Large intestine (tissue), 3 donors: ENCODE results near the gene PCNX2. TPM values are rescaled to one million over a fixed set of nuclear protein-coding genes. Genes with fewer than 3 reads are reported as not detected.

ENCODE experiments used
- DNase-seq, 2 donors: peaks; one replicate each; pipeline versions ENCODE4 v3.0.0 to v3.0.0-alpha.2; 2013
- H3K27ac ChIP-seq: one replicate; pipeline ENCODE4 v1.5.1; 2013; ENCODE audit warnings: low read length
- H3K27me3 ChIP-seq: 2 replicates; pipeline ENCODE4 v1.6.1; 2013; ENCODE audit warnings: low read length; ENCODE audit not compliant: control insufficient read depth, insufficient read depth
- H3K36me3 ChIP-seq: 2 replicates; pipeline ENCODE4 v1.6.1; 2013; ENCODE audit warnings: low read length; ENCODE audit not compliant: control insufficient read depth, insufficient read depth
- H3K4me1 ChIP-seq: one replicate; pipeline ENCODE4 v1.6.1; 2013; ENCODE audit warnings: low read length; ENCODE audit not compliant: control insufficient read depth, insufficient read depth
- H3K4me3 ChIP-seq: one replicate; pipeline ENCODE4 v1.5.1; 2013; ENCODE audit warnings: low read length
- H3K9me3 ChIP-seq: one replicate; pipeline ENCODE4 v1.6.1; 2013; ENCODE audit warnings: mild to moderate bottlenecking, low read depth, low read length, moderate library complexity; ENCODE audit not compliant: control insufficient read depth
- WGBS: methylation state at CpG from one replicate; pipeline ENCODE4 v1.1.5; 2013; ENCODE audit warnings: low lambda C conversion rate; ENCODE audit not compliant: insufficient coverage; 5-methylcytosine and 5-hydroxymethylcytosine counted together
- polyA plus RNA-seq: library from polyadenylated mRNA; unstranded; fragments of 120-200 nt; gene quantifications from one replicate; pipeline ENCODE4 v1.2.1, GENCODE V29; 2013

The PCNX2 gene
- polyA plus RNA-seq, 1 donor: 6.9 TPM

DNA sequence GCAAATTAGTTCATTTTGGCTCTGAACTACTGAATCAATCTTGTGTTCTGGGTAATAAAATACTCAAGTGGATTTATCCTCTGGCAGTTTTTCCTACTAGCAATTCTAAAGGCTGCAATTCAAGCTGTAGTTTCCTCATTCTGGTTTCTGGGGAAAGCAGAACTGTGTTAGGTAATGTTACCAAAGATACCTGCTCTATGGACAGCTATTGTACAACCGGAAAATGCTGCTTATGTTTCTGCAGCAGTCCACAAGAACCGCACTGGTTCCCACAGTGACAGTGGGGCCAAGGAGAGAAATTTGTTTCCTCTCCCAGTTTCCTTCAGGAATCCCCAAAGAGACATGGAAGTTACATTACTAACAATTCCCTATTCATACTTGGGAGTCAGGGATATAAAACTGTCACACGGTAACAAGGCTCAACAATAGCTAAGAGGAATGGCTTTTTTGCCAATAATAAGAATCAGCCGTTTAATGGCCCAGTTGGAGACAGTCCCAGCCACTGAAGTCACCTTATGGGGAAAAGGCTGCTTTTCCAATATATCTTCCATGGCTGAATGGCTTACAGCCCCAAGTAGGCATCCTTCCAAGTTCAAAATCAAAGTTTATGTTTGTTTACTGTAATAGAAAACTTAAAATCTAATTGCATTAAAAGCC is 52.6 kb downstream of the PCNX2 start:
- Histone ChIP-seq H3K9me3 (no peaks in the 10 kb centered on the region), H3K4me1 (peaks cover 18% of the 10 kb centered on the region), H3K27me3 (no peaks in the 10 kb centered on the region), H3K36me3 (no peaks in the 10 kb centered on the region), H3K27ac (peak overlapping the region; percentile 33), H3K4me3 (no peak overlapping the region)
- DNase-seq: peak in 1 of 2 donors; percentile 69
- WGBS: 20% methylated on average over 1 of the region's 4 CpGs

DNA sequence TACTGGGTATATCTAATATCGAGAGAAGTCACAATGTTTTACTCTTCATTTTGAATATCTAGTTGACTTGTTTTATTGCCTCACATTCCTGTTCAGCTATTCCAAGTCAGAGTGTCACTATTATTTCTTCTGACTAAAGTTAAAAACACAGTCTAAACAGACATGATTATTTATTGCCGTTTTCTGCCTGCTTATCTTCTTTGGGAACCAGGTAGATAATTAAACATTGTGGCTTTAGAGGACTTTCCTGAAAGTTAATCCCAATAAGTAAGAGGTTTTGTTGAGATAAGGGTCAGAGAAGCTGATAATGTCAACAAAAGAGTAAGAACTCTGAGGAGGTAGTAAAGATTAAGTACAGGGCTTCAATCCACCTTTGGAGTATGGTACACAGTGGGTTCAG is 53.8 kb downstream of the PCNX2 start:
- DNase-seq: peak in 1 of 2 donors; percentile 60
- H3K4me3 ChIP-seq: no peak overlapping the region
- H3K36me3 ChIP-seq: no peaks in the 10 kb centered on the region
- no peaks in the 10 kb centered on the region for H3K27me3 ChIP-seq
- no peaks in the 10 kb centered on the region for H3K9me3 ChIP-seq
- WGBS: 11% methylated on average over 1 of the region's 2 CpGs
- H3K27ac ChIP-seq: peak overlapping the region; percentile 4
- peaks cover 18% of the 10 kb centered on the region for H3K4me1 ChIP-seq

- H3K4me1 ChIP-seq: peaks cover 18% of the 10 kb centered on the region
- DNase-seq: peak; percentile 74 to 79
- H3K27ac ChIP-seq: peak overlapping the region; percentile 4
- no peaks in the 10 kb centered on the region for H3K27me3 ChIP-seq
- no peak overlapping the region for H3K4me3 ChIP-seq
- 44% methylated on average over 4 of the region's 8 CpGs for WGBS
- H3K9me3 ChIP-seq: no peaks in the 10 kb centered on the region
- H3K36me3 ChIP-seq: no peaks in the 10 kb centered on the region
Measured at GRCh38 chr1:233240829-233241682, 54.5 kb downstream of the PCNX2 start.

GRCh38 chr1:233240371-233240770 is 55.2 kb downstream of the PCNX2 start:
- H3K27ac ChIP-seq: no peak overlapping the region
- H3K9me3 ChIP-seq: no peaks in the 10 kb centered on the region
- H3K36me3 ChIP-seq: no peaks in the 10 kb centered on the region
- H3K4me3 ChIP-seq: no peak overlapping the region
- WGBS: no CpG with 5 or more reads among the region's 5 CpGs
- no peak for DNase-seq
- H3K4me1 ChIP-seq: peaks cover 18% of the 10 kb centered on the region
- H3K27me3 ChIP-seq: no peaks in the 10 kb centered on the region

DNA sequence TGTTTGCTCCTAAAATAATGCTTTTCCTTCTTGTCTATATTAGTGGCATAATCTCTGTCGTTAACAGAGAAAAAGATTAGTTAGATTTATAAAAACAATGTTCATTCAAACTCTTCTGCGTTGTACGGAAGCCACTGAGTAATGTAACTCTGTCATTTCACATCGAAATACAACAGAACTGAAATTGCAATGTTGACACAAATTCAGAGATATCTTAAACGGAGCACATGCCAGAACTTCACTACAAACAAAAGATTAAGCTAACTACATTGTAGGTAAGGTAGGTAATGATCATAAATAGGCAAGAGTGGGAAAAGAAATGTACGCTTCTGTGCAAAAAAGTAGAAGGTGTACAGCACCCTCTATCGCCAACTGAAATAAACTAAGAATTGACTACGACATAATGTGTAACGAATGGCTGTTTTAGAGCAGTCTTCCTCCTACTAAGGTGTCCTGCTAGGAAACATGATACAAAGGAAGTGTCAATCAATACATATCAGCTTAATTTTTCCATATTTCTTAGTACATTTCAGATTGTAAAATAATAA is 56.6 kb downstream of the PCNX2 start:
- Histone ChIP-seq H3K4me1 (peaks cover 18% of the 10 kb centered on the region), H3K27me3 (no peaks in the 10 kb centered on the region), H3K27ac (no peak overlapping the region), H3K36me3 (no peaks in the 10 kb centered on the region), H3K9me3 (no peaks in the 10 kb centered on the region), H3K4me3 (no peak overlapping the region)
- peak in 1 of 2 donors; percentile 36 for DNase-seq
- 37% methylated on average over 9 of the region's 9 CpGs for WGBS

DNA sequence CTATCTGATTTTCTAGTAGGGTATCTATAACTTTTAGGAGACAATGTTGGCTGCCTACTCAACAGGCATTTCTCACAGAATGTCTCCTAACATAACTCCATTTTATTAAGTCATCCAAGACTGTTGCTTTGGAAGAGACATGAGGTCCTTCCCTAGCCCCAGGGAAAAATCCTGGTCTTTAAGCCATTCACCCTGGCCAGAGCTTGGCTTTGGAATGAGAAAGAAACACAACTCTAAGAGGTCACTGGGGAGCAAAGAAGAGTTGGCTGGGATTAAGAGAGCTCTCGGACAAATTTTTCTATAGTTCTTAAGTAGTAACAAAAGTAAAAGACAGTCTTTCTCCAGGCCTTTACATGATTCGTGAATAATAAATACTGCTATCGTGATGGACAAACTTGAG is 57.9 kb downstream of the PCNX2 start:
- Histone ChIP-seq H3K27ac (no peak overlapping the region), H3K9me3 (no peaks in the 10 kb centered on the region), H3K4me3 (no peak overlapping the region), H3K36me3 (no peaks in the 10 kb centered on the region), H3K27me3 (no peaks in the 10 kb centered on the region), H3K4me1 (peaks cover 12% of the 10 kb centered on the region)
- DNase-seq: no peak
- WGBS: 90% methylated on average over 3 of the region's 3 CpGs

DNA sequence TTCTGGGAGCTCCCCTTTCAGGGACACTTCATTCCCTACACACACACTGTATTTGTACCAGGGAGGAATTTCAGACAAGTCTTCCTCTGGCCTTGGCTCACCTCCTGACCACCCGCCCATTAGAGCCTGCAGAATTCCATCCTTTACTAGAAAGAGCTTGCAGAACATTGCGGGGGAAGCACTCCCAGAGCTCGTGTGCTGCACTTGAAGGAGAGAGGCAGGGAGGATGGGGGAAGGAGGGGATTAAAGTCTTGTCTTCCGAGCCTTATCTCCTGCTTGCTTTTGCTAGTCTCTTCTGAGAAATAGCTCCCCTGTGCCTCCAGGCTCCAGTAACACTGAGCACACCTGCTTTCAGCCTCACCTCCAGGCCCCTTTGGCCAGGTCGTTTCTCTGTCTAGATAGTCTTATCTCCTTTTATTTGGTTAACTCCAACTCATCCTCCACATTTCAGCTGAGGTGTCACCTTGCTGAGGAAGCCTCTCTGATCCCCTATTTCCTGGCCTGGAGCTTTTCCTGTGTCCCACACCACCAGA is 62.0 kb downstream of the PCNX2 start:
- no peak for DNase-seq
- Histone ChIP-seq H3K27me3 (no peaks in the 10 kb centered on the region), H3K4me3 (no peak overlapping the region), H3K9me3 (no peaks in the 10 kb centered on the region), H3K36me3 (no peaks in the 10 kb centered on the region), H3K4me1 (no peaks in the 10 kb centered on the region), H3K27ac (no peak overlapping the region)
- WGBS: no CpG with 5 or more reads among the region's 5 CpGs

DNA sequence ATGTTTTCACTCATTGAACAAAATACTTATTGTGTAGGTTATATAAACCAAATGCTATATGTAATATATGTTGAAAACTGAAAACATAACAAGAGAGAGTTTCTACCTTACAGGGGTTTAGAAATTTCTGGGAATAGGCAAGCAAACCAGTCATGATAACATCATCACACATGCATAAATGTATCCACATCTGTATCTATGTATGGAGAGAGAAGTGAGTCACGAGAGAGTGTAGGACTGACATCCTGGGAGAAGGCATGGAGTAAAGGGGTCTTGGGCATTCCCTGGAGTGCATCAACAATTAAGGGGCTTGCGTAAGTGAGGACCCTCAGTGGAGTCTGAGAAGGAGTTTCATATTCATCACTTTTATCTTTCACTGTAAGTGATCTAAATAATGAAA is 65.5 kb downstream of the PCNX2 start:
- WGBS: 100% methylated on average over 1 of the region's 2 CpGs
- H3K9me3 ChIP-seq: no peaks in the 10 kb centered on the region
- no peaks in the 10 kb centered on the region for H3K36me3 ChIP-seq
- H3K4me3 ChIP-seq: no peak overlapping the region
- no peaks in the 10 kb centered on the region for H3K4me1 ChIP-seq
- H3K27me3 ChIP-seq: no peaks in the 10 kb centered on the region
- no peak for DNase-seq
- no peak overlapping the region for H3K27ac ChIP-seq

DNA sequence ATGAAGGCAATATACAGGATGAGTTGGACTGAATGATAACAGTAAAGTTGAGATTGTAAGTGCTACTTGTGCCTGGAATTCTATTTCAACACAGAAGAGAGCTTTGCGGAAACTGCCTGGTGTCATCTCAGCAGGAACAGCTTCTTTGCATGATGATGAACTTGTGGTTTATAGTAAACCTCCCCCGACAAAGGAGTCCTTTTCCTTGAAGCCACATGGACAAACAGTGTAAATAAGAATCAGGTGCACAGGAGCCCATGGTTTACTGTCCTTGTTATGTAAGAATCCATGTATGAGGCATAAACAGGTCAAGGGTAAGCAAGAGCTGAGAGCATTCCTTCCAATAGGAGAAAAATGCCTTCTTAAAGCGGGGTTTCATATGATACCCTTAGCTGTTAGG is 66.2 kb downstream of the PCNX2 start:
- H3K4me1 ChIP-seq: no peaks in the 10 kb centered on the region
- no peak overlapping the region for H3K4me3 ChIP-seq
- H3K36me3 ChIP-seq: no peaks in the 10 kb centered on the region
- DNase-seq: no peak
- no peaks in the 10 kb centered on the region for H3K27me3 ChIP-seq
- no peaks in the 10 kb centered on the region for H3K9me3 ChIP-seq
- no peak overlapping the region for H3K27ac ChIP-seq
- WGBS: 80% methylated on average over 1 of the region's 3 CpGs

- WGBS: 72% methylated on average over 4 of the region's 4 CpGs
- no peaks in the 10 kb centered on the region for H3K36me3 ChIP-seq
- no peaks in the 10 kb centered on the region for H3K27me3 ChIP-seq
- DNase-seq: no peak
- H3K4me3 ChIP-seq: no peak overlapping the region
- no peaks in the 10 kb centered on the region for H3K9me3 ChIP-seq
- H3K4me1 ChIP-seq: no peaks in the 10 kb centered on the region
- no peak overlapping the region for H3K27ac ChIP-seq
Measured at GRCh38 chr1:233227930-233228465, 67.5 kb downstream of the PCNX2 start.
